Pancreas (tissue), 10 donors: Measurements from ENCODE around the gene CRYBA4. TPM values are rescaled to one million over a fixed set of nuclear protein-coding genes. Genes with fewer than 3 reads are reported as not detected.

Experiments used
- ATAC-seq, 4 donors: fragments of 200-7000 bp; cut with Tn5 transposase; one replicate each; pipeline versions ENCODE4 v1.8.0 to v1.9.1; 2020; ENCODE audit warnings: mild to moderate bottlenecking in 4 of 4, moderate library complexity in 4 of 4
- DNase-seq, 6 donors: peaks; one replicate each; pipeline ENCODE4 v3.0.0-alpha.2; 2020
- FAIRE-seq: peaks from 2 replicates; lab custom pipeline; 2012; peaks lifted over from hg19 to GRCh38; lab: Jason Lieb, UNC
- H3K27ac ChIP-seq, 4 donors: fragments of 200-600 bp; sonication (generic); 1 replicate in 3 of 4; 2 replicates in 1 of 4; pipeline versions ENCODE4 v1.5.0 to v1.8.0; 2020
- H3K27me3 ChIP-seq, 4 donors: fragments of 200-600 bp; one replicate each; pipeline ENCODE4 v1.8.0; 2021
- H3K36me3 ChIP-seq, 3 donors: fragments of 200-600 bp; sonication (generic) in 1 of 3; one replicate each; pipeline versions ENCODE4 v1.5.0 to v1.8.0; 2020 to 2021
- H3K4me1 ChIP-seq, 3 donors: fragments of 200-600 bp; one replicate each; pipeline ENCODE4 v1.8.0; 2021
- H3K4me3 ChIP-seq, 4 donors: fragments of 200-600 bp; sonication (generic) in 2 of 4; one replicate each; pipeline versions ENCODE4 v1.5.0 to v1.8.0; 2020 to 2021
- H3K9me3 ChIP-seq, 4 donors: fragments of 200-600 bp; one replicate each; pipeline ENCODE4 v1.8.0; 2021
- WGBS, 2 donors: extraction: QIAGEN DNeasy Blood & Tissue Kit; methylation state at CpG; one replicate each; pipeline ENCODE4 v1.1.7; 2013; 5-methylcytosine and 5-hydroxymethylcytosine counted together
- intact Hi-C, 3 donors: fragments of 100-400 bp; cut with DNase I; formaldehyde crosslinking; loops; one replicate each; pipeline versions ENCODE4 v1.11.1 to v1.14.2; 2022
- polyA plus RNA-seq, 2 donors: library from polyadenylated mRNA; stranded (reverse); fragments of 200-250 nt; gene quantifications; one replicate each; pipeline ENCODE4 v1.2.3, GENCODE V29; 2013
- total RNA-seq, 6 donors: library from RNA; stranded (reverse); fragmentation: NEBNext Ultra II Directional in 4 of 6; extraction: Animal tissue kit (Norgen Biotek cat#: 25700) in 4 of 6; gene quantifications; one replicate each; pipeline versions ENCODE4 v1.2.1 to v1.2.4, GENCODE V29; 2021 to 2023
- TF ChIP-seq, protein P1 (sequence below), 4 donors: fragments of 200-600 bp; sonication (generic) in 3 of 4; IDR thresholded peaks; one replicate each; pipeline versions ENCODE4 v1.5.0 to v1.8.0; 2021; ENCODE audit warnings: antibody characterized with exemption in 4 of 4
- donor health status: healthy with polysubstance abuse.
- donor health status: DM: no; HTN: no; CAD: no; lungs with moderate emphysema.
- donor health status: DM: no; HTN: no; CAD: no.
- donor health status: control.
- donor health status: control.
- donor health status: Bipolar disorder and iron deficiency.
- donor health status: DM: yes; HTN: yes; CAD: no.
- donor health status: DM: no; HTN: no; CAD: no.
- donor health status: DM: no; HTN: no; CAD: no.
- donor health status: DM: yes; HTN: yes; CAD: no.

CRYBA4 gene
- total and polyA plus RNA-seq, 8 donors: 0.19 TPM; not detected in 7

DNA sequence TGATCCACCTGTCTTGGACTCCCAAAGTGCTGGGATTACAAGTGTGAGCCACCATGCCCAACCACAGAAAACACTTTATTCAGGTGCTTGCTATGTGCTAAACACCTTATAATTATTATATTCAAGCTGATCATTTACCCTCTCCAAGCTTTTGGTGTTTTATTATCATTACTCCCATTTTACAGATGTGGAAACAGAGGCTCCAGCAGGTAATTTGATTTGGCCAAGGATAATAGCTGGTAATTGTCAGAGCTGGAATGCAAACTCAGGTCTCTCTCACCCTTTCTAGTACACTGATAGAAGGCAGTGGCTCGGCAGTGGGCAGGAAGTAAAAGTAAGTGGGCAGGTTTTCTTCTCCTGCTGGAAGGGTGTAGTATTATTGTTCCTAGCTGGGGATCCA lies 28.0 kb upstream of the CRYBA4 start:
- H3K27ac ChIP-seq: no peak overlapping the region
- H3K9me3 ChIP-seq: no peaks in the 10 kb centered on the region
- intact Hi-C loops: no loop called here
- DNase-seq: no peak
- no peaks in the 10 kb centered on the region for H3K36me3 ChIP-seq
- FAIRE-seq: no peak
- no peak overlapping the region for H3K4me3 ChIP-seq
- peaks cover 0 to 5% (median 0%) of the 10 kb centered on the region in 3 donors for H3K4me1 ChIP-seq
- TF ChIP-seq, protein P1, sequence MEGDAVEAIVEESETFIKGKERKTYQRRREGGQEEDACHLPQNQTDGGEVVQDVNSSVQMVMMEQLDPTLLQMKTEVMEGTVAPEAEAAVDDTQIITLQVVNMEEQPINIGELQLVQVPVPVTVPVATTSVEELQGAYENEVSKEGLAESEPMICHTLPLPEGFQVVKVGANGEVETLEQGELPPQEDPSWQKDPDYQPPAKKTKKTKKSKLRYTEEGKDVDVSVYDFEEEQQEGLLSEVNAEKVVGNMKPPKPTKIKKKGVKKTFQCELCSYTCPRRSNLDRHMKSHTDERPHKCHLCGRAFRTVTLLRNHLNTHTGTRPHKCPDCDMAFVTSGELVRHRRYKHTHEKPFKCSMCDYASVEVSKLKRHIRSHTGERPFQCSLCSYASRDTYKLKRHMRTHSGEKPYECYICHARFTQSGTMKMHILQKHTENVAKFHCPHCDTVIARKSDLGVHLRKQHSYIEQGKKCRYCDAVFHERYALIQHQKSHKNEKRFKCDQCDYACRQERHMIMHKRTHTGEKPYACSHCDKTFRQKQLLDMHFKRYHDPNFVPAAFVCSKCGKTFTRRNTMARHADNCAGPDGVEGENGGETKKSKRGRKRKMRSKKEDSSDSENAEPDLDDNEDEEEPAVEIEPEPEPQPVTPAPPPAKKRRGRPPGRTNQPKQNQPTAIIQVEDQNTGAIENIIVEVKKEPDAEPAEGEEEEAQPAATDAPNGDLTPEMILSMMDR (IDR thresholded peaks at IDR 0.05): no peak
- ATAC-seq: no peak
- H3K27me3 ChIP-seq: no peaks in the 10 kb centered on the region
- WGBS, 2 donors: 45 to 66% methylated on average over 1 of the region's 1 CpG

DNA sequence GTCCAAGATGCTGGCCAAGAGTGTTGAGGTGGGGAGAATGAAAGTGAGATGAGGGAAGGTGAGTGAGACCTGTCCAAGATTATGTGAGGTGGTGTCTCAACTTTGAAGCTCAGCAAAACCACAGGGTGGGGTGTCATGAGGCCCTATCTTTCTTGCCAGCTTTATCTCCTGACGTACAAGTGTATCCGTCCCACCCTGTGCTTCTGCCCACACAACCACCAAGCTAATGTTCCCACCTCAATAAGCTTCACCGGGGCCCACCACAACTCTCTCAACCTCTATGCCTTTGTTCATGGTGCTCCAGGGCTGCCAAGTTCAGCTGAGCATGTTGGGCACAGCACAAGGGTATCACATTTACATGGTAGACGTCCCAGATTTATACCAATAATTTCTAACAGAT lies 24.7 kb upstream of the CRYBA4 start:
- no peak for FAIRE-seq
- TF ChIP-seq, protein P1 (IDR thresholded peaks at IDR 0.05): no peak
- Histone ChIP-seq H3K4me3 (no peak overlapping the region), H3K27ac (no peak overlapping the region), H3K4me1 (peaks cover 0 to 4% (median 0%) of the 10 kb centered on the region in 3 donors), H3K27me3 (no peaks in the 10 kb centered on the region), H3K9me3 (no peaks in the 10 kb centered on the region), H3K36me3 (no peaks in the 10 kb centered on the region)
- intact Hi-C loops: no loop called here
- WGBS, 2 donors: 66 to 77% methylated on average over 4 of the region's 4 CpGs
- no peak for ATAC-seq
- no peak for DNase-seq

DNA sequence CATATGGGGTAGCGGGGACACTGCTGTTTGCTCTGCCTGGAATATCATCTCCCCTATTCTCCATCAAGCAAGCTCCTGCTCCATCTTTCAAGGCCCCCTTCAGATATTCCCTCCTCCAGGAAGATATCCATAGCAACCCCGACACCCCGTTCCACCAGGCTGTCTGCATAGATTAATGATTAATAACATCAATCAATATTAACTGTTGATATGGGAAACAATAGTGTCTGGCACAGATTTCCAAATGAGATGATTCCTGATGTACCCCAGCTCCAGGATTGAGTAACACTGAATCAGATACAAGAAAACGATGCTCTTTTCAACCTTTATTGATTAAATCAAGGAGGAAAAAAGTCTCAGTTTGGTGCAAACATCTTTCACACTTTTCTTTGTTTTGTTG lies 24.3 kb upstream of the CRYBA4 start:
- H3K27ac ChIP-seq: no peak overlapping the region
- H3K4me1 ChIP-seq: peaks cover 0 to 4% (median 0%) of the 10 kb centered on the region in 3 donors
- no peak for DNase-seq
- ATAC-seq: peak in 1 of 4 donors; percentile 26
- H3K36me3 ChIP-seq: no peaks in the 10 kb centered on the region
- no peak for FAIRE-seq
- 30 to 32% methylated on average over 4 of the region's 4 CpGs for WGBS, 2 donors
- intact Hi-C loops: no loop called here
- TF ChIP-seq, protein P1 (IDR thresholded peaks at IDR 0.05): no peak
- no peaks in the 10 kb centered on the region for H3K9me3 ChIP-seq
- no peak overlapping the region for H3K4me3 ChIP-seq
- no peaks in the 10 kb centered on the region for H3K27me3 ChIP-seq

DNA sequence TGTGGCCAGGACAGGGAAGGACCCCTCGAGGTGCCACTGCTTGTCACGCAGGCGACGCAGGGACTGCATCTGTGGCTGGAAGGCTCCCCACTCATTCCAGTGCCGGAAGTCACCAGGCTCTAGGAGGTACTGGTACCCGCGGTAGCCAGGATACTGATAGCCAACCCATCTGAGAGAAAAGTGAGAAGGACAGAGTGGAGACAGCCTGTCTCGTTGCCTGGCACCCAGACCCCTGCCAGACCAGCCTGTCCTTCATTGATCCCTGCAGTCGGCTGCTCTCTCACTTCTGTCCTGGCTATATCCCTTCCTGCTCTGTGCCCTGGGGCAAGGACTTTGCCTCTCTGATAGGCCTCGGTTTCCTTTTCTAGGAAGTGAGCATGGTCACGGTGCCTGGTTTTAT lies 22.3 kb upstream of the CRYBA4 start:
- H3K27ac ChIP-seq: no peak overlapping the region
- DNase-seq (no peak), ATAC-seq (no peak), FAIRE-seq (no peak)
- H3K4me3 ChIP-seq: no peak overlapping the region
- intact Hi-C loops: no loop called here
- TF ChIP-seq, protein P1 (IDR thresholded peaks at IDR 0.05): no peak
- no peaks in the 10 kb centered on the region for H3K9me3 ChIP-seq
- H3K4me1 ChIP-seq: peaks cover 0 to 4% (median 0%) of the 10 kb centered on the region in 3 donors
- H3K27me3 ChIP-seq: no peaks in the 10 kb centered on the region
- no peaks in the 10 kb centered on the region for H3K36me3 ChIP-seq
- 74 to 80% methylated on average over 11 of the region's 11 CpGs for WGBS, 2 donors

DNA sequence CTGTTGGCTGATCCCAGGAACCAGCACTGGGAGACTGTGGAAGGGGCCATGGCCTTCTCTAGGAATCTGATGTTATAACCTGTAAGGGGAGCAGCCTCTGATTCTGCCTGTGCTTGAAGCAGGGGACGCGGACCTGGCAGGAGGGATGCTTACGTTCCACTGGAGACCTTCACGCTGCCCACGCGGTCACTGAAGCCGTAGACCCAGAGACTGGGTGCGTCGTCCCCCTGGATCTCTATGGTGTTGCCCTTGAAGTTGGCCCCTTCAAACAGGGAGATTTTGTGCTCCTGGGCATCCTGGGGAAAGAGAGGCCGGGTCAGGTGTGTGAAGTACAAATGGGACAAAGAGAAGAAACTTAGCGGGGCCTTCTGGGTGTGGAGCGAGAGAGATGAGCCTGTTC lies 20.0 kb upstream of the CRYBA4 start:
- no peak for DNase-seq
- 84 to 86% methylated on average over 12 of the region's 12 CpGs for WGBS, 2 donors
- intact Hi-C loops: no loop called here

More for the DNA sequence above, 20.0 kb upstream of the CRYBA4 start:
- ATAC-seq (no peak), FAIRE-seq (no peak)
- TF ChIP-seq, protein P1 (IDR thresholded peaks at IDR 0.05): no peak
- no peak overlapping the region for H3K4me3 ChIP-seq
- H3K36me3 ChIP-seq: no peaks in the 10 kb centered on the region
- peaks cover 0 to 4% (median 0%) of the 10 kb centered on the region in 3 donors for H3K4me1 ChIP-seq
- no peaks in the 10 kb centered on the region for H3K9me3 ChIP-seq
- no peaks in the 10 kb centered on the region for H3K27me3 ChIP-seq
- H3K27ac ChIP-seq: no peak overlapping the region
